WTC11 (cell line): Measurements from ENCODE around the gene GPRIN2. TPM values are rescaled to one million over a fixed set of nuclear protein-coding genes. Genes with fewer than 3 reads are reported as not detected.
A peak's percentile ranks its signal among the peaks of the same experiment; 100 is the strongest.

Experiments used
- ATAC-seq: fragments of 200-7000 bp; cut with Tn5 transposase; 2 replicates; pipeline ENCODE4 v1.10.0; 2021; ENCODE audit warnings: mild to moderate bottlenecking, moderate library complexity
- CTCF ChIA-PET: fragments of 300-600 bp; sonication (Branson Sonifier 250); formaldehyde crosslinking; loops from one replicate; lab custom pipeline; 2021; ENCODE audit warnings: antibody characterized with exemption; lab: Charles Lee
- POLR2A ChIA-PET: fragments of 350-600 bp; sonication (Branson Sonifier 250); formaldehyde crosslinking; loops from one replicate; lab custom pipeline; 2021; ENCODE audit warnings: antibody characterized with exemption; lab: Charles Lee
- DNase-seq: peaks from one replicate; pipeline ENCODE4 v3.0.0; 2021; ENCODE audit warnings: low spot score
- H3K27ac Mint-ChIP-seq: 2 replicates; pipeline ENCODE4 v1.8.0; 2021; ENCODE audit warnings: mixed read lengths
- H3K27me3 Mint-ChIP-seq: 2 replicates; pipeline ENCODE4 v1.8.0; 2021; ENCODE audit warnings: low read depth, mild to moderate bottlenecking, moderate library complexity, mixed read lengths
- H3K36me3 Mint-ChIP-seq: 2 replicates; pipeline ENCODE4 v1.8.0; 2021; ENCODE audit warnings: mixed read lengths
- H3K4me1 Mint-ChIP-seq: 2 replicates; pipeline ENCODE4 v1.8.0; 2022; ENCODE audit warnings: mixed read lengths
- H3K4me3 Mint-ChIP-seq: 2 replicates; pipeline ENCODE4 v1.8.0; 2021; ENCODE audit warnings: mild to moderate bottlenecking, moderate library complexity, mixed read lengths
- H3K9me3 Mint-ChIP-seq: 2 replicates; pipeline ENCODE4 v1.8.0; 2021; ENCODE audit warnings: mixed read lengths
- CBFB ChIP-seq: sonication (generic); formaldehyde crosslinking; IDR thresholded peaks from 2 replicates; pipeline ENCODE4 v1.8.1; 2022; ENCODE audit warnings: mild to moderate bottlenecking, low read depth, missing genetic modification reagents
- E2F1 ChIP-seq: sonication (generic); formaldehyde crosslinking; IDR thresholded peaks from 2 replicates; pipeline ENCODE4 v1.8.0; 2022; ENCODE audit warnings: mild to moderate bottlenecking, missing genetic modification reagents
- FOXK1 ChIP-seq: sonication (generic); formaldehyde crosslinking; IDR thresholded peaks from 2 replicates; pipeline ENCODE4 v1.8.0; 2022; ENCODE audit warnings: mild to moderate bottlenecking, moderate library complexity, missing genetic modification reagents
- FOXP1 ChIP-seq: sonication (generic); formaldehyde crosslinking; IDR thresholded peaks from 2 replicates; pipeline ENCODE4 v1.8.0; 2022; ENCODE audit warnings: missing genetic modification reagents, mild to moderate bottlenecking, moderate library complexity, borderline replicate concordance
- MAX ChIP-seq: sonication (generic); formaldehyde crosslinking; IDR thresholded peaks from 2 replicates; pipeline ENCODE4 v1.8.0; 2022; ENCODE audit warnings: mild to moderate bottlenecking, missing genetic modification reagents
- NR3C1 ChIP-seq: sonication (generic); formaldehyde crosslinking; conservative IDR thresholded peaks from 2 replicates; pipeline ENCODE4 v1.8.1; 2023; ENCODE audit warnings: low read depth, mild to moderate bottlenecking, missing genetic modification reagents
- PREB ChIP-seq: sonication (generic); formaldehyde crosslinking; IDR thresholded peaks from 2 replicates; pipeline ENCODE4 v1.8.1; 2022; ENCODE audit warnings: mild to moderate bottlenecking, missing genetic modification reagents, moderate library complexity, borderline replicate concordance
- SOX15 ChIP-seq: fragments of 250-450 bp; sonication (Bioruptor Pico); IDR thresholded peaks from 2 replicates; pipeline ENCODE4 v1.9.0; 2021; ENCODE audit warnings: mild to moderate bottlenecking
- TEAD1 ChIP-seq: sonication (generic); formaldehyde crosslinking; IDR thresholded peaks from 2 replicates; pipeline ENCODE4 v1.8.0; 2022; ENCODE audit warnings: mild to moderate bottlenecking, missing genetic modification reagents
- USF1 ChIP-seq: sonication (generic); formaldehyde crosslinking; IDR thresholded peaks from 2 replicates; pipeline ENCODE4 v1.8.0; 2022; ENCODE audit warnings: mild to moderate bottlenecking, missing genetic modification reagents
- USF2 ChIP-seq: sonication (generic); formaldehyde crosslinking; IDR thresholded peaks from 2 replicates; pipeline ENCODE4 v1.8.1; 2023; ENCODE audit warnings: mild to moderate bottlenecking, missing genetic modification reagents, moderate library complexity
- ZMAT4 ChIP-seq: fragments of 250-450 bp; sonication (Bioruptor Pico); IDR thresholded peaks from 2 replicates; pipeline ENCODE4 v1.9.0; 2021; ENCODE audit warnings: mild to moderate bottlenecking
- ZNF121 ChIP-seq: sonication (generic); formaldehyde crosslinking; IDR thresholded peaks from 2 replicates; pipeline ENCODE4 v1.8.0; 2023; ENCODE audit warnings: missing genetic modification reagents
- ZNF138 ChIP-seq: sonication (generic); formaldehyde crosslinking; conservative IDR thresholded peaks from 2 replicates; pipeline ENCODE4 v1.8.1; 2022; ENCODE audit warnings: mild to moderate bottlenecking, moderate library complexity, missing genetic modification reagents
- ZNF232 ChIP-seq: sonication (generic); formaldehyde crosslinking; IDR thresholded peaks from 2 replicates; pipeline ENCODE4 v1.8.0; 2022; ENCODE audit warnings: mild to moderate bottlenecking, missing genetic modification reagents
- ZNF263 ChIP-seq: sonication (generic); formaldehyde crosslinking; IDR thresholded peaks from 2 replicates; pipeline ENCODE4 v1.8.1; 2022; ENCODE audit warnings: low read depth, mild to moderate bottlenecking, moderate library complexity, missing genetic modification reagents
- ZNF396 ChIP-seq: fragments of 250-450 bp; sonication (Bioruptor Pico); IDR thresholded peaks from 2 replicates; pipeline ENCODE4 v1.8.0; 2021; ENCODE audit warnings: mild to moderate bottlenecking, moderate library complexity, borderline replicate concordance
- ZNF532 ChIP-seq: fragments of 250-450 bp; sonication (Bioruptor Pico); IDR thresholded peaks from 2 replicates; pipeline ENCODE4 v1.9.0; 2021; ENCODE audit warnings: mild to moderate bottlenecking, borderline replicate concordance
- ZSCAN18 ChIP-seq: fragments of 250-450 bp; sonication (Bioruptor Pico); IDR thresholded peaks from 2 replicates; pipeline ENCODE4 v2.1.2; 2022; ENCODE audit warnings: mild to moderate bottlenecking, moderate library complexity
- total RNA-seq: library from RNA; stranded (reverse); gene quantifications from 3 replicates; pipeline ENCODE4 v1.2.3, GENCODE V29; 2021

The GPRIN2 gene
- total RNA-seq, 1 experiment from 2014 or later, result 17.5 TPM

GRCh38 chr10:46552526-46553237 is 3.8 kb downstream of the GPRIN2 start:
- Mint-ChIP-seq H3K36me3 (no peaks in the 10 kb centered on the region), H3K4me3 (no peak overlapping the region), H3K27me3 (no peaks in the 10 kb centered on the region; the same call in none of the 2 replicates), H3K9me3 (no peaks in the 10 kb centered on the region), H3K4me1 (peaks cover 8% of the 10 kb centered on the region), H3K27ac (no peak overlapping the region)
- ATAC-seq (no peak), DNase-seq (no peak)
- TF ChIP-seq CBFB, result no peak
- no peak for TF ChIP-seq FOXP1 (CRISPR knock-in tag)
- no peak for TF ChIP-seq USF2 (CRISPR knock-in tag)
- TF ChIP-seq SOX15 (CRISPR knock-in tag), result no peak
- TF ChIP-seq ZNF138 (CRISPR knock-in tag), result no peak
- no peak for TF ChIP-seq FOXK1 (CRISPR knock-in tag)
- TF ChIP-seq ZNF263 (CRISPR knock-in tag), result no peak
- no peak for TF ChIP-seq MAX
- no peak for TF ChIP-seq PREB (CRISPR knock-in tag)
- CTCF ChIA-PET, result interaction anchor here (0.7 to 0.9 kb wide), 2 partner anchors 8 to 9 kb away, joined by 3 to 4 read pairs; no protein-coding TSS in a partner anchor
- POLR2A ChIA-PET, result interaction anchor here (0.7 kb wide), 1 partner anchor 8 kb away, joined by 4 read pairs; no protein-coding TSS in a partner anchor

GRCh38 chr10:46551701-46552525 is 4.5 kb downstream of the GPRIN2 start:
- Mint-ChIP-seq H3K9me3 (no peaks in the 10 kb centered on the region), H3K27me3 (no peaks in the 10 kb centered on the region), H3K4me1 (no peaks in the 10 kb centered on the region; the same call in 1 of the 2 replicates), H3K27ac (no peak overlapping the region), H3K36me3 (no peaks in the 10 kb centered on the region), H3K4me3 (no peak overlapping the region)
- DNase-seq (peak; percentile 5), ATAC-seq (no peak)
- ChIA-PET POLR2A (no interaction called here), CTCF (no interaction called here)
- TF ChIP-seq ZNF232 (CRISPR knock-in tag) (no peak), ZNF532 (CRISPR knock-in tag) (no peak), NR3C1 (CRISPR knock-in tag) (no peak), ZNF121 (no peak), CBFB (no peak), ZMAT4 (CRISPR knock-in tag) (no peak), ZNF396 (CRISPR knock-in tag) (no peak), TEAD1 (CRISPR knock-in tag) (no peak), ZSCAN18 (no peak), USF1 (CRISPR knock-in tag) (no peak), E2F1 (no peak), SOX15 (CRISPR knock-in tag) (no peak), MAX (no peak)
